GM21737 (cell line): Measurements from ENCODE around the gene FAM117A.
"Not testable (repeated sequence)": the region's sequence is repeated elsewhere in the genome, so short reads cannot be mapped to it uniquely, and the experiment has no call there.

Experiments used
- ATAC-seq: cut with Tn5 transposase; IDR thresholded peaks from one replicate; pipeline ENCODE4 v1.9.1; 2021; ENCODE audit warnings: mild to moderate bottlenecking, moderate library complexity; ENCODE audit not compliant: unreplicated experiment

FAM117A gene

DNA sequence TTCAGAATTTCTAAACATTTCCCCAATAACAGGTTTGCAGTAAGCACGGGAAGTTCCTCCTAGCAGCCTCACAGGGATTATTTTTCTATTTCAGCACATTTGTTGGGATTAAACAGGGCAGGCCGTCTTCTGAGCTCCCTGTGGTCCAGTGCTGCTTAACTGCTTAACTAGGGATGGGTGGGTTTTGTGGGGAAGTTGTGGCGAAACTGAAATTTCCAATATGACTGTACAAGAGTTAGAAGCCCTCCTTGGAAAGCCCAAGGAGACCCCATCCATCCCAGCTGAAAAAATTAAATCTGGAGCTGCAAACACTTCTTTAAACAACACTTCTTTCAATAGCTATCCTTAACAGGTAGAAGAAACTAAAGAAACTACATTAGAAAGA lies 22.2 kb downstream of the FAM117A start:
- no peak for ATAC-seq

DNA sequence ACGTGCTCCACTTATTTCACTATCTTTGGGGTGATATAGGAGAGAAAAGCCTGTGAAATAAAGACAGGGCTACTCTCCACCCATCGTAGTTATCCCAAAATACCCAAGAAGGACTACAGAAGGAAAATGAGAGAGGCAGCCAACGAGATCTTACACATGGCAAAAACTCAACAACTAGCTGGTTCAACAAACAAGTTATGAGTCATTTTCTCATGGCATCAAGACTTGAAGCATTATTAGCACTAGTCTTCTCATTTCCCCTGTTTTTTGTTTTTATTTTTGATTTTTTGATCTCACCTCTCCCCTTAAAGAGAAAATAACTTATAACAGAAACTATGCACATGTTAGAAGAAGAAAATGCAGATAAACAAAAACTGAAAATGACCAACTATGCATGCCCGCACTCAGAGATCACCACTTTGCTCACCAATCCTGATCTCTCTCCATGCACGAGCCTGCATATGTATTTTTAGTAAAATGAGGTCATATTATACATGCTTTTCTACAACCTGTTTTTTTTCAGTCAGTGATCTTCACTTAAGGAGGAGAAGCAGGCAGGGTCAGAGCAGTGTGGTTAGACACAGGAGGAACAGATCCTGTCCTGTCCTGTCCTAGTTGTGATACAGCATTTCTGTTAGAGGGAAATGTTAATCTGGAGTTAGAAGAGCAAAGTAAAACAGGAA lies 22.8 kb downstream of the FAM117A start:
- ATAC-seq = no peak

DNA sequence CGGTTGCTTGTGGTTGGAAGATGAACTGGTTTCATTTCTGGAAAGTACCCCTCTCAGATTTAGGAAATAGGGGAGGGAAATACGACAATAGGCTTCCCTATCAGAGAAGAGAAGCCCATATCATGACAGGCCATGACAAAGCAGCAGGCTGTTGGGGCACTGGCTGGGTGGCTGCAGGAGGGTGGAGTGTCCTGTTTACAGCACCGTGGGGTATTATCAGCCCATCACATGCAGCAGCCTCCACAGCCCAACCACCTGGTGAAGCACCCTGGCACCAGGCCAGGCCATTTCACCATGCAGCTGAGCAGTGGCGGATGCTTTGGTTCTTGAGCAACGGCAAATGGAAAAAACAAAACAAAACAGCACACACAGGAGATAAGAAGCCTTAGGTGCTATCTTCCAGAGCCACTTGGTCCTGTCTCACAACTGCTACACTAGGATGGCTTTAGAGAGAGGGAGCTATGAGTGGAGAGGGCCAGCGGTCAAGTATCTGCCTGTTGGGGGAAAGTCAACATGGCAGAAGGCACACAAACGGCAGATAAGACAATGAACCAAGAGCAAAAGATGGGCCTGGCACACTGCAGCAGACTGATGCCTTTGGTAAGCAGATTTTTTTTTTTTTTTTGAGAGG lies 24.2 kb downstream of the FAM117A start:
- no peak for ATAC-seq

DNA sequence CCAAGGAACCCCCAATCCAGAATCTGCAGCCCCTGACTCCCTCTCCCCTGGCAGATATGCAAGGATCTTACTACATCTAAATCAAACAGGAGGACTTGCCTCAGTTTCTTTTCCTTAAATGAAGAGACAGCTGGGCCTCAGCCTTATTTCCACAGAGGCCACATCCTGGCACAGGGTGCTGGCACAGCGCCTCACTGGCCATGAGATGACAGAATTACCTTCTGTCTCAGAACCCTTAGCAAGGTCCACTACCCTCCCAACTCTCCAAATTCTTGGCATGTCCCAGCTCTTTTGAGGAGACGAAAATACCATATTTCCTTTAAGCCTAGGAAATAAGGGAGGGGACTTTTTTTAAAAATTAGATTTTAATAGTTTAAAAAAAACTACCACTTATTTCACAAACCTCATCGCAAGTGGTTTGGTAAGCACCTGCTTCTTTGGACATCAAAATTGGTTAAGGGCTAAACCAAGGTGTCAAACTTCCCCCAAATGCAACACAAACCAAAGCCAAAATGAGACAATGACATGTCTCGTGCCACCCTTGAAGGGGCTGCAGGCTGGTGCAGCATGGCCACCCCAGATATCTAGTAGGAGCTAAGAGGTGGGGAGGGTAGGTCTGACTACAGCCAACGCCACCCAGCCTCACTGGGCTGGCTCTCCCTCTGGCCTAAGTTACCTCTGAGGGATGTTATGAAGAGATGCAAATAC lies 25.3 kb downstream of the FAM117A start:
- ATAC-seq = no peak

DNA sequence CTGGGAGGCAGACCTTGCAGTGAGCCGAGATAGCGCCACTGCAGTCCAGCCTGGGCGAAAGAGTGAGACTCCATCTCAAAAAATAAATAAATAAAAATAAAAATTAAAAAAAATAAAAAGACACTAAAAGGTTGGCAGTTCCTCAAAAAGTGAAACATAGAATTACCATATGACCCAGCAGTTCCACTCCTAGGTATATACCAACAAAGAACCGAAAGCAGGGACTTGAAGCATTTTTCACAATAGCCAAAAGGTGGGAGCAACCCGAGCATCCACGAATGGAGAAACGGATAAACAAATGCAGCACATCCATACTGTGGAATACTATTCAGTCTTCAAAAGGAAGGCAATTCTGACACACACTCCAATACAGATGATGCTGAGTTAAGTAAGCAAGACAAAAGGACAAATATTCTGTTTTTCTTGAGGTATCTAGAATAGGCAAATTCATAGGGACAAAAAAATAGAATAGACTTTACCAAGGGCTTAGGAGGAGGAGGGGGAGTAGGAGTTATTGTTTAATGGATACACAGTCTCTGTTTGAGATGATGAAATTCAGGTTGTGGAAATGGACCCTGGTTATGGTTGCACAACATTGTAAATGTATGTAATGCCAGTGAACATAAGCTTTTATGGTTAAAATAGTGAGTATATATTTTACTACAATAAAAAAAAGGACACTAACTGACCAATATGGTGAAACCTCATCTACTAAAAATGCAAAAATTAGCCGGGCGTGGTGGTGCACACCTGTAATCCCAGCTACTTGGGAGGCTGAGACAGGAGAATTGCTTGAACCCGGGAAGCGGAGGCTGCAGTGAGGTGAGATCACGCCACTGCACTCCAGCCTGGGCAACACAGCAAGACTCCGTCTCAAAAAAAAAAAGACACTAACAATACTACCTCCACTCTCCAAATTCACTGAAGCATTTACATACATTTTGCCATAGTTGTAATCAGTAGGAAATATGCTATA lies 29.1 kb downstream of the FAM117A start:
- no peak for ATAC-seq

DNA sequence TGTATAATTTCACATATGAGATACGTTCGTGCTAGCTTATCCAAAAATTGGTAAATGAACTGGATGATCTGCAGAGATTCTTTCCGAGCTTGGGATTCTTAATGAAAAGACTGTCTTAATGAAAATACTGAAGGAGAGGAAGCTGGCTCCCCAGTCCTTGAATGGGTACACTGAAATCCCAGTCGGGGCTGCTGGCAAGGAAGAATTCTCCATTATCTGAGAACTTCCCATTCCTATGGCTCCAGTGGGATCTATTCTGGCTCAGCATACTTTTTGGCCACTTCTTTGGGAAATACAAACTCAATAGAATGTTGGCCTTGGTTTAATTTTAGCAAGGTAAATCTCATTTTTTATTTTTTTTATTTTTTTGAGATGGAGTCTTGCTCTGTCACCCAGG lies 32.5 kb downstream of the FAM117A start:
- ATAC-seq = no peak

DNA sequence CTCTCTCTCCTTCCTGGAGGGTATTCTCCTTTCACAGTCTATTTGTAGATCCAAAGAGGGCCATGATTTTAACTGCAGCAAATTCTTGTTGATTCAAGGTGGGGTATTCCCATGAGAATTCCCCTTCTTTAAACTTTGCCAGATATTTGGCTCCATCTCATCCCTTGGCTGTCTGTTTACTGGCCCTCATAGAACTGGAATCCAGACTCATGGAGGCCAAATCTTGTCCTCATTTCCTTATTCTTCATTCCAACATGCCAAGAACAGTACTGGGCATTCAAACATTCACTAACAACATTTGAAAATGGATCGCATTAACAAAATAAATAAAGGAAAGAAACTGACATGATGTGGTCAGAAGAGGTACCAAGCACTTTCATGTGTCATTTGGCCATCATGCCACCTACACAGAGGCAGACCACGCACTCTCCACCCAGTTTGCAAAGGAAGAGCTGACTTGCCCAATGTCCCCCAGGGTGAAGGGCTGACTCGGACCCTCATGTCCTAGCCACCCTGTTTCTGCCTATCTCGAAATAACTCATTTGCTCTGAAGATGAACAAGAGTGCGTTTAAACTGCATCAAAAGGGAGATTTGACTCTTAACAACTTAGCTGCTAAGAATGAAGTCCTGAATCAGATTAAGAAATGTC lies 33.0 kb downstream of the FAM117A start:
- ATAC-seq = no peak

DNA sequence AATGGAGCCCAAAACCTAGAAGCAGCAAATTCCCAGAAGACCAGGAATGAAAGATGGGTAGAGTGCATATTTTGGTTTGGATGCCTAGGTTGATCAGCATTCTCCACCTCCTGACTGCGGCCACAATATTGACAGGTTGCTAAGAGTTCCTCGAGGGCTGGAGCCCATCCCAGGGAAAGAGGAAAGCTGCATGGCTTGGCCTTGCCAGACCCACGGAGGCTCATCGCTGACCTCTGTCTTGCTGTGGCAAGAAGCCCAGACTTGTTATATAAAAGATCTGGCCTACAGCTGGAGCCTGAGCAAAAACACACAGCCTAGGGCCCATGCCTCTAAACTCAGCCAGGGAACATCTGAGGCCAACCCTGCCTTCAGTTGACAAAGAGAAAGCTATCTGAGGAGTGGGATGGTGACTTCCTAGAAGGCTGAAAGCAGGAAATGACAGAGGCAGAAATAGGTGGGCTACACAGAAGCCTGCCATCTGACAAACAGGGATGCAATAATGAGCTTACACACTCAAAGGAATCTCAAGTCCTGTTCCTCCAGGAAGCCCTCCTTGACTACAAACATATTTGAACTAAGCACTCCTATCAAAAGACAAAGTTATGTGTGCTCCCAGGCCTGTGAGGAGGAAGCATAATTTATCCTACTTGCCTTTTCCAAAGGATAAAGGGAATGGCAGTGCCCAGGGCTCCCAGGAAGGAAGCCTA lies 33.7 kb downstream of the FAM117A start:
- ATAC-seq = no peak

DNA sequence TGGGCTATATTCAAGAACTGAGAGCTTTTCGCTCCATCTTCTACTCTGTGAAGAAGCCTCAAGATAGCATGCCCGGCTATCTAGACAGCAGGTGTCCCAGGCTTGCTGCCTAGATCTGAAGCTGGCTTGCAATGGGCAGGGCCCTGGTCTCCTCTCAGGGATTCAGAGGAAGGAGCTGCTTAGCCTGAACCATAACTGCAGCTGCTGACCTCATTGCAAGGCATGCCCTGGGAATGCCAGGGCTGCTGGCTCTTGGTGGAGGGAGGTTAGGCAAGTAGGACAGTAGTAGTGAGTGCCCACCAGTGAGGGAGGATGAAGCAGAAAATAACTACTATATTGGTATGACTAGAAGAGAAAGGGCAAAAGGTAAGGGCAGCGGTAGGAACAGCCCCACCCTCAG lies 34.9 kb downstream of the FAM117A start:
- ATAC-seq = no peak

DNA sequence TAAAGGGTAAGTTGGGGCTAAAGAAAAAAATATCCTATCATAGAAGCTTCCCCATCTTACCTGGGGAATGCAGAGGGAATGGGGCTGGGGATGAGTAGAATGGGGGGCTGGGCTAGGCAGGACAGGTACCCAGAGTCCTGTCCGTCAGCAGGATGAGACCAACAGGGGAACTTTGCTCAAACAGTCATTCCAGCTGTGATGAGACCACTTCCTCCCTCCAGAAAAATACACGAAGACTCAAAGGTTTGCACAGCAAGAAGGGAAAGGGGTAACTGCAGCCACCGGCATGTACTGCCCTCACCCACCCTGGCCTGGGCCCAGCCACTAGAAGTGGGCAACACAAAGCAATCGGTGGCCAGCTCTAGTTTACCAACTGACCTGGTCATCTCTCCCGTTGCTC lies 35.5 kb downstream of the FAM117A start:
- no peak for ATAC-seq

DNA sequence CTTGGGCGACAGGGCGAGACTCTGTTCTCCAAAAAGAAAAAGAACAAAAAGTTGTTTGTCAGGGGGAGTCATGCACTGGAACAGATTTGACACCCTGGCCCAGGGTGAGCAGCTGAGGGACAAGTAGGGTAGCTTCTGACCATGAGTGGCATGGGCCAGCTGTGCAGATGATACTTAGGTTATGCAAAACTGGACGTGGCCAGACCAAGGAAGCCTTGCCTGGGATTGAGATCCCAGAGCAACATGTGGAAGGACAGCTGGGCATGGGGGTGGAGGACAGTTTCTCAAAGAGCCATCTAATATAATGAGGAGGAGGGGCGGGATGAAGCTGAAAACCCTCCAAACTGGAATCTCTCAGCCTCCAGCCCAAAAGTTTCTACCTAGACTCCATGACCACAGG lies 36.6 kb downstream of the FAM117A start:
- no peak for ATAC-seq

DNA sequence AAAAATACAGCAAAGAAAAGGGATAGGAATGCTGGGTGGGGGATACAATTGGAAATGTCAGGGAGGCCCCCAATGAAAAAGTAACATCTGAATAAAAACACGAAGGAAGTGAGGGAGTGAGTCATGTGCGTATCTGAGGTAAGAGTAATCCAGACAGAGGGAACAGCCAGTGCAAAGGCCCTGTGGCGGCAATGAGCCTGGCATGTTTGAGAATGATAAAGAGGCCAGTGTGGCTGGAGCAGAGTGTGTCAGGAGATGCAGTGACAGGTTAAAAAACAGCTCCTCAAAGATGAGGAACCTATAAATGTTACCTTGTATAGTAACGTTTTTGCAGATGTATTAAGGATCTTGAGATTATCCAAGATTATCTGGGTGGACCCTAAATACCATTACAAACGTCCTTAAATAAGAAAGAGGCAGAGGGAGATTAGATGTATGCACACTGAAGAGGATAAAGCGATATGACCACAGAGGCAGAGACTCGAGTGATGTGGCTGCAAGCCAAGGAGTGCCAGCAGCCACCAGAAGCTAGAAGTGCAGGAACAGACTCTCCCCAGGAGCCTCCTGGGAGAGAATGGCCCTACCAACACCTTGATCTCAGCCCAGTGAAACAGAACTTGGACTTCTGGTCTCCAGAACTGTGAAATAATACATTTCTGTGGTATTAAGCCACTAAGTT lies 38.3 kb downstream of the FAM117A start:
- no peak for ATAC-seq

DNA sequence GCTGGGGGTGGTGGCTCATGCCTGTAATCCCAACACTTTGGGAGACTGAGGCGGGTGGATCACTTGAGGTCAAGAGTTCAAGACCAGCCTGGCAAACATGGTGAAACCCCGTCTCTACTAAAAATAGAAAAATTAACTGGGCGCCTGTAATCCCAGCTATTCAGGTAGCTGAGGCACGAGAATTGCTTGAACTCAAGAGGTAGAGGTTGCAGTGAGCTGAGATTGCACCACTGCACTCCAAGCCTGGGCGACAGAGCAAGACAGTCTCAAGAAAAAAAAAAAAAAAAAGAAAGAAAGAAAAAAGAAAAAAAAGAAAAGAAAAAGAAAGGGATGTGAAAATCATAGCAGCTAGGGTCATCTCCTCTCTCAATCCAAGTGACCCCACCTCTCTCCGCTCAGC lies 39.4 kb downstream of the FAM117A start:
- ATAC-seq = not testable (repeated sequence)

DNA sequence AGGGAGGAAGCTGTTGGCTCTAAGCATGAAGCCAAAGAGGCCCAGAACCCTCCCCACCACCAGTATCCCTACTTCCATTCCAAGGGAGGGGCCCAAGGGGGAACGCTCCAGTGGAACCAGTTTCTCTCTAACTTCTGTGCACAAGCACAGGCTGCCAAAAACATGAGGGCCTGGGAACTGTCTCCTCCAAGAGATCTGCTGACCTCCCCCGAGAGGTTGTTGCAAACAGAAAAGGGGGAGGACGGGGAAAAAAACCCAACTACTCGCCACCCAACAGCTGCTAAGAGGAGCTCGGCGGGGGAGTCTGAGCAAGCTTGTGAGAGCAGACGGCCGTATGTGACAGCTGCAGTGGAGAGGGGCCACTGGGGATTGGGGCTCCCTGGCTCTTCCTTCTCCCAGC lies 40.5 kb downstream of the FAM117A start:
- no peak for ATAC-seq

DNA sequence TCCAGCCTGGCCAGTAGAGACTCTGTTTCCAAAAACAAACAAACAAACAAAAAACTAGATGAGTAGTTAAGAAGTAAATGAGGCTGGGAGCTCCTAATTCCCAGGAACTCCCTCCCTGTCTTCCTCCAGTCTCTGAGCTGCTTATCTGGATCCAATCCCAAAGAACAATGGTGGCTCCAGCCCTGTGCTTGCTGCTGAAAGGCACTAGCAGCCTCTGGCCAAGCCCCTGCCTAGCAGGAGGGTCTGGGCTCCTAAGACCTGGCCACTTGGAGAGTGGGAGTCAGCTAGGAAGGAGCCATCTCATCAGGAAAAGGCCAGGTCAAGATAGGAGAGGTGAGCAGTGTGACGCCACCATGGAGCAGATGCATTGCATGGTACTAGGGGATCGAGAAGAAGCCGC lies 41.9 kb downstream of the FAM117A start:
- ATAC-seq = no peak

DNA sequence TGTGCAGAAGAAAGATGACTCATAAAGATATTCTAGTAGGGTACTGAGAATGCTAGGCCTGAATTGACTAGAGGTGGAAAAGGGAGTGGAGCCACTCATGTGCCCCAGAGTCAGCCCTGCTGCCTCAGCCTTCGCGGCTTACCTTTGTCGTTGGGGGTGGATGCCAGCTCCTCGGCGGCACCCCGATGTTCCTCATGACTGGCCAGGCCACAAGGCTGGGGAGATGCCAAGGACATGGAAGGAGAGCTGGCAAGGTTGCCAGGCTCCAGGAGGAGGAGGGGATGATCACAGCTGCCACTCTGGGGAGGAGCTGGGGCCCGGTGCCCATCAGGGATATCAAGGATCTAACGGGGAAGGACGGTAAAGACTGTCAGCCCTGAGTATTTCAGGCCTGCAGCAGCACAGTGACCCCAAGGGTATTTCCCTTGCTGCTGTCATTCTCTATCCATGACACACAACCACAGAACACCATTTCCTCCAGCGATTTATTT lies 46.5 kb downstream of the FAM117A start:
- ATAC-seq = no peak

DNA sequence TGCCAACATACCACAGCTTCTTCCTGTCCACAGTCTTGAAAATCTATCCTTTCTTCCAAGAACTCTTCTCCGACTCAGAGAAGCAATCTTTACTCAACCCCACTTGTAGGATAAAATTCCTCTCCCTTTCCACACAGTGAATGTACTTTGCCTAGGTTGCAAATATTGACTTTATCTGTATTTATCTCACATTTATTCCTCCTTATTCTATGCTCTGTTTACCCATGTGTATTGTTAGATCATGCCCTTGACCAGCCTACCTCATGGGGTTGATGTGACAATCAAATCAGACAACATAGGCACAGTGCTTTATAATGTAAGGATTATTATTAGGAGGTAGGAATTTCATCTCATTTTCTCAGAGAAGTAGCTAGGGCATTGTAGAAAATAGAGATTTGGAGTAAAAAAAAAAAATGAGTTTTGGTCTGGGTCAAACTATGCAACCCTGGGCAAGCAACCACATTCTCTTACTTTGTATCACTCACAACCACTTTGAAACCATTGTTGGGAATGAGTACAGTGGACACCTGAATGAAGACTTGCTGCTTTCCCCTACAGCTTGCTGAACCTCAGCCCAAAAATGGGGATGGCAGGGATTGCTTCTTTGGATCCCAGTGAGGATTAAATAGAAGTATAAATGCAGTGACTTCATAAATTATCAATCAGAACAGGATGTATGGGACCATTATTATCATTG lies 47.1 kb downstream of the FAM117A start:
- ATAC-seq = no peak

DNA sequence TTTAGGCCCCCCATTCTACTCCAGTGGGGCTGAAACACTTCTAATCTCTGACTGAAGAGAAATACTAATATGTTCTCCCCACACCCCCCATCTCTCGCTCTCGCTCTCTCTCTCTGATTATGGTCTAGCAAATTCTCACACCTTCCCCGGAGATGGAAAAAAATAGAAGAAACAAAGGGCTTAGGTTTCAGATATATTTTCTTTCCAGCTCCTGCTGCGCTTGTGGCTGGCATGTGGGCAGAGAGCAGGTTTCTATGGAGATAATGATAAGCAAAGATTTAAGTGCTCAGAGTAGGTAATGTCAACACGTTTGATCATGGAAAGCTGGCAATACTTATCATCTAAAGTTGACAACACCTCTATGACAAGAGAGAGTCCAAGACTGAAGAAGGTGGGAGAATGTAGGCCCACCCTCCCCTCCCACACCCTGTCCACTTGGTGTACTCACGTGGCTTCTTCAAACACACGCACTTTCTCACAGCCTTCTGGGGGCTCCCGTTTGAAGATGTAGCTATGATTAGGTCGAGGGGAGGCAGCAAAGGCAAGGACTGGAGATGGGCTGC lies 48.1 kb downstream of the FAM117A start:
- no peak for ATAC-seq
